Left renal pelvis (tissue), 4 donors: ENCODE measurements around the gene BARX1. TPM values are rescaled to one million over a fixed set of nuclear protein-coding genes. Genes with fewer than 3 reads are reported as not detected.

ENCODE experiments used
- DNase-seq, 4 donors: peaks; one replicate each; pipeline ENCODE4 v3.0.0-alpha.2; 2013; ENCODE audit warnings: low read depth in 4 of 4, low spot score in 3 of 4
- polyA plus RNA-seq, 4 donors: library from polyadenylated mRNA; unstranded; fragments of 120-200 nt; gene quantifications; one replicate each; pipeline ENCODE4 v1.2.1, GENCODE V29; 2013; ENCODE audit not compliant: insufficient read length in 4 of 4

BARX1 gene
- polyA plus RNA-seq, 4 donors = 0.10 to 0.46 (median 0.24) TPM; not detected in 1

DNA sequence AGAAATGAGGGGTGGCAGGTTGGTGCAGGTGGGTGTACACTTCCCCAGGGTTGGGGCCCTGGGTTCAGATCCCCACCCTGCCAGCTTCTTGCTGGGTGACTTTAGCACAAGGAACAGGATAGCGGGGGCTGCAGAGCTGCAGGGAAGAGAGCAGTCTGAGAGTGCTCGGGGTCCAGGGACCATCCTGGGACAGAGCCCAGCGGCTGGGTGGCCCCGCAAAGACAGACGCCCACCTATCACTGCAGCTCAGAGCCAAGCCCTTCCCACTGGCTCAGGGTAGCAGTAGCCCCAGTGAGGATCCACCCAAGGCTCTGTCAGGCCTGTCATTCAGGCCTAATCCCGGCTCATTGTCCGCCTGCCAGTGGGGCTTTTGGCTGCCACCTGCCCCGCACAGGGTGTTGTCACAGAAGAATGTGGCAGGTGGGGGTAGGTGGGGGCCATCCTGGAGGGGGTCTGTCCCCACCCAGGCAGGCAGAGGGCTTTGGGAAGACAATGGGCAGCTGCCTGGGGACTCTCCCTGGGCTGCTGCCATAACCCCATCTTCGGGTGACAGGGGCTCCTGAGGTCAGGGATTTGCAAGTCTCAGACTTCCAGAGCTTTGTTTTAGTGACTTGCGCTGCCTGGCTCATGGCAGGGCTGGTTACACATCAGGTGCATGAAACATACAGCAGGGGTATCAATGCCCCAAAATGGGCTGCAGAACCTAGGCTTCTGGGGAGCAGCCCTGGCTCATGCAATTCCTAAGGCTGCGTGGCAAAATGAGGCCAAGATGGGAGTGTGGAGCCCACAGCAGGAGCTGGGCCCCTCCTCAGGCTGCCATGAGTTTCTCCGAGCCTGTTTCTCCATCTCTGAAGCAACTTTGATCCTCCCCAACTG is 52.1 kb downstream of the BARX1 start:
- DNase-seq = no peak

DNA sequence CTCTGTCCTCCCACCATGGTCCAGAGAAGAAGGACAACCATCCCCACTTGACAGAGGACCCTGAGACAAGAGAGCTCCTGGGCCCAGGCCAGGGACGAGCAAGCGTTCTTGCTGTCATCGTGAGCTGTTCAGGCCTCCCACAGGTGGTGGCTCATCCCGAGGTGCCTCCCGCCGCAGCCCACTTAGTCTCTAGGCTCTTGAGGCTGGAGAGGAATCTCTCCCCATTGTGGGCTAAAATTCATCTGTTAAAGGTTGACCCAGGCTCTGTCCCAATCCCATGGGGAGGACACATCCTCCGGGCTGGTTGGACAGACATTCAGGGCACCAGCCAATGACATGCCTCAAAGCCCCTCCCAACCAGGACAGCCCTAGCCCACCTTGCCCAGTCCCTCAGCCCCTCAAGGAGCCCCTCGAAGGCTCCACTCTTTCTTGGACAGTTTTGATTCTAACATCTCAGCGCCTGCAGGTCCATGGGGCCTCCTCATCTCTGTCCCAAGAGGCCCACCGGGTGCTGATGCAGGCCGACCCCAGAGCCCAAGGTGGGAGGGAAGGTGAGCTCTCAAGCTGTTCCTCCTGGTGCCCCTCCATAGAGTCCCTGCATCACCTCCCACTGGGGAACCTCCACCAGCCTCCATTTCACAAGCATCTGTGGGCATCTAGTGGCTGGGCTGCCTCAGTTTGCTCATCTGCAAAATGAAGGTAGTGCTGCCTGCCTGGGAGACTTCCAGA is 52.9 kb downstream of the BARX1 start:
- no peak for DNase-seq

Other genes starting within 250 kb of the BARX1 start
- 10 to 100 TPM; 11.3 to 13.9 (median 11.8) TPM for gene PTPDC1, start 129.1 kb upstream of the BARX1 start, polyA plus RNA-seq